ENCODE results near the gene LRBA. TPM values are rescaled to one million over a fixed set of nuclear protein-coding genes. Genes with fewer than 3 reads are reported as not detected.

The LRBA gene
- total RNA-seq, 1 experiment from 2014 or later, result 55.3 TPM

DNA sequence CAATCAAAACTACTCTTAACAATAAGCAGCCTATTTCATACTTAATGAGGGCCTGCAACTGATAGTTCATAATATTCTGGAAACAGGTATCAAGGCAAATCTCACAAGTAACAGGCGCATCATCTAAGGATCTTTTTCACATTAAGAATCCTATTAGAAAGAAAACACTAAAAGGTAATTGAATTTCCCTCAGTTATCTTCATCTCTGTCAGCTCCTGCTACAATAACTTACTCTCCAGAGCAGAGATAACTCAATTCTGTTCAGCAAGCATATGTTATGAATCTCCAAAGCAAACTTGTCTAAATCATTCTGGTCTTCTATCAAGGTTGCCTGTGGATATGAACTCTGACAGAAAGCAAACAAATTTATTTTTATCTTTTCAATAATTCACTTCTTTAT lies 307.1 kb downstream of the LRBA start:
- H4K8ac ChIP-seq (replicated peaks; ENCODE audit: insufficient read length, low read depth, low read length), result no peak overlapping the region
- no CpG with 5 or more reads among the region's 1 CpG for WGBS (ENCODE audit: extremely low coverage, insufficient read length, low lambda C conversion rate)
- no peak overlapping the region for H2BK12ac ChIP-seq (ENCODE audit: insufficient read length, low read depth, low read length)
- H3K4me1 ChIP-seq (ENCODE audit: insufficient read depth, low read length), result no peaks in the 10 kb centered on the region
- H3K27me3 Mint-ChIP-seq (ENCODE audit: low read depth), result no peaks in the 10 kb centered on the region
- no peak overlapping the region for H3K56ac ChIP-seq (ENCODE audit: insufficient read length, low read depth, low read length)
- no peak overlapping the region for H2BK15ac ChIP-seq (ENCODE audit: low read depth, low read length)
- H2AFZ ChIP-seq (ENCODE audit: low read length), result no peak overlapping the region
- H3K9ac ChIP-seq (ENCODE audit: extremely low read depth, insufficient read length, low read length), result no peak overlapping the region
- no peaks in the 10 kb centered on the region for H3K79me2 ChIP-seq (ENCODE audit: insufficient read depth, low read length)
- H3K9me3 Mint-ChIP-seq, result no peaks in the 10 kb centered on the region
- H3K9me3 ChIP-seq (ENCODE audit: control insufficient read depth, low read depth, low read length), result no peaks in the 10 kb centered on the region
- no peak overlapping the region for H3K27ac Mint-ChIP-seq
- H3K4me2 ChIP-seq (ENCODE audit: insufficient read depth, insufficient read length, low read length), result no peak overlapping the region
- H4K20me1 ChIP-seq (ENCODE audit: control insufficient read depth, insufficient read depth, insufficient read length), result no peaks in the 10 kb centered on the region
- no peak overlapping the region for H3T11ph ChIP-seq (ENCODE audit: low read length)
- H3K4me3 Mint-ChIP-seq, result no peak overlapping the region
- H3K36me3 Mint-ChIP-seq (ENCODE audit: insufficient read depth in 1 of 3, low read depth in 3 of 3), result no peaks in the 10 kb centered on the region
- H3K79me1 ChIP-seq (ENCODE audit: insufficient read depth, low read depth, low read length, poor library complexity, severe bottlenecking), result no peaks in the 10 kb centered on the region
- no peak overlapping the region for H3K14ac ChIP-seq (ENCODE audit: insufficient read depth, low read length)
- no peak overlapping the region for H4K91ac ChIP-seq (ENCODE audit: insufficient read length, low read depth, low read length)
- no peak overlapping the region for H3K27ac ChIP-seq (ENCODE audit: insufficient read length, low read depth, low read length)
- H3K4ac ChIP-seq (ENCODE audit: low read depth, low read length), result no peak overlapping the region
- no peak for DNase-seq
- no peaks in the 10 kb centered on the region for H3K23me2 ChIP-seq (ENCODE audit: insufficient read length, low read depth, low read length, poor library complexity, severe bottlenecking)
- no peak overlapping the region for H3K18ac ChIP-seq (ENCODE audit: insufficient read length, low read depth, low read length)
- TF ChIP-seq, protein P1, sequence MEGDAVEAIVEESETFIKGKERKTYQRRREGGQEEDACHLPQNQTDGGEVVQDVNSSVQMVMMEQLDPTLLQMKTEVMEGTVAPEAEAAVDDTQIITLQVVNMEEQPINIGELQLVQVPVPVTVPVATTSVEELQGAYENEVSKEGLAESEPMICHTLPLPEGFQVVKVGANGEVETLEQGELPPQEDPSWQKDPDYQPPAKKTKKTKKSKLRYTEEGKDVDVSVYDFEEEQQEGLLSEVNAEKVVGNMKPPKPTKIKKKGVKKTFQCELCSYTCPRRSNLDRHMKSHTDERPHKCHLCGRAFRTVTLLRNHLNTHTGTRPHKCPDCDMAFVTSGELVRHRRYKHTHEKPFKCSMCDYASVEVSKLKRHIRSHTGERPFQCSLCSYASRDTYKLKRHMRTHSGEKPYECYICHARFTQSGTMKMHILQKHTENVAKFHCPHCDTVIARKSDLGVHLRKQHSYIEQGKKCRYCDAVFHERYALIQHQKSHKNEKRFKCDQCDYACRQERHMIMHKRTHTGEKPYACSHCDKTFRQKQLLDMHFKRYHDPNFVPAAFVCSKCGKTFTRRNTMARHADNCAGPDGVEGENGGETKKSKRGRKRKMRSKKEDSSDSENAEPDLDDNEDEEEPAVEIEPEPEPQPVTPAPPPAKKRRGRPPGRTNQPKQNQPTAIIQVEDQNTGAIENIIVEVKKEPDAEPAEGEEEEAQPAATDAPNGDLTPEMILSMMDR (conservative IDR thresholded peaks at IDR 0.05), result no peak
- H2BK120ac ChIP-seq (ENCODE audit: low read depth, low read length, poor library complexity, severe bottlenecking), result no peak overlapping the region
- H2AK5ac ChIP-seq (ENCODE audit: insufficient read length, low read length), result no peak overlapping the region
- H3K23ac ChIP-seq (ENCODE audit: insufficient read length, low read depth, low read length), result no peak overlapping the region
- H3K27me3 ChIP-seq (ENCODE audit: insufficient read depth, low read length), result no peaks in the 10 kb centered on the region
- no peak overlapping the region for H2BK5ac ChIP-seq (ENCODE audit: insufficient read length, low read length)
- H2BK20ac ChIP-seq (ENCODE audit: low read depth, low read length, poor library complexity, severe bottlenecking), result no peak overlapping the region
- H3K4me1 Mint-ChIP-seq, result no peaks in the 10 kb centered on the region
- H4K5ac ChIP-seq (ENCODE audit: insufficient read length, low read depth, low read length), result no peak overlapping the region
